H1 (cell line): ENCODE measurements around the gene RNU6-9. TPM values are rescaled to one million over a fixed set of nuclear protein-coding genes. Genes with fewer than 3 reads are reported as not detected.
A peak's percentile ranks its signal among the peaks of the same experiment; 100 is the strongest.

ENCODE experiments used
- CTCF ChIA-PET: fragments of 300-600 bp; sonication (Branson Sonifier 250); formaldehyde crosslinking; loops from one replicate; lab custom pipeline; 2021; ENCODE audit not compliant: partially characterized antibody; lab: Charles Lee
- POLR2A ChIA-PET: fragments of 300-600 bp; sonication (Branson Sonifier 250); formaldehyde crosslinking; loops from one replicate; lab custom pipeline; 2021; ENCODE audit warnings: inconsistent platforms; ENCODE audit not compliant: partially characterized antibody; lab: Charles Lee
- DNase-seq, 2 experiments: peaks; one replicate each; pipeline versions ENCODE4 v3.0.0 to v3.0.0-alpha.2; 2010 to 2022; ENCODE audit warnings: low spot score in 2 of 2, low read depth in 1 of 2, mixed read lengths in 1 of 2
- FAIRE-seq: peaks from 2 replicates; lab custom pipeline; 2011; peaks lifted over from hg19 to GRCh38; lab: Jason Lieb, UNC
- H2AFZ ChIP-seq: 2 replicates; pipeline ENCODE4 v1.8.1; 2012; ENCODE audit warnings: low read length, inconsistent platforms
- H2AK5ac ChIP-seq: 2 replicates; pipeline ENCODE4 v1.6.1; 2013; ENCODE audit warnings: low read depth, low read length
- H2BK120ac ChIP-seq: replicated peaks from 2 replicates; pipeline ENCODE3; 2013; ENCODE audit warnings: low read depth, low read length, inconsistent platforms
- H2BK12ac ChIP-seq: 2 replicates; pipeline ENCODE4 v1.6.1; 2013; ENCODE audit warnings: low read depth, low read length
- H2BK15ac ChIP-seq: 2 replicates; pipeline ENCODE4 v1.6.1; 2013; ENCODE audit warnings: low read length
- H2BK20ac ChIP-seq: 2 replicates; pipeline ENCODE4 v1.6.1; 2013; ENCODE audit warnings: low read length
- H2BK5ac ChIP-seq: 2 replicates; pipeline ENCODE4 v1.6.1; 2013; ENCODE audit warnings: low read depth, low read length
- H3K14ac ChIP-seq: 2 replicates; pipeline ENCODE4 v1.6.1; 2013; ENCODE audit warnings: inconsistent platforms; ENCODE audit not compliant: insufficient read length
- H3K18ac ChIP-seq: 2 replicates; pipeline ENCODE4 v1.6.1; 2013; ENCODE audit warnings: low read length; ENCODE audit errors: extremely low read depth
- H3K23ac ChIP-seq: 2 replicates; pipeline ENCODE4 v1.6.1; 2013; ENCODE audit warnings: inconsistent platforms; ENCODE audit not compliant: insufficient read length
- H3K23me2 ChIP-seq: 2 replicates; pipeline ENCODE4 v1.6.1; 2013; ENCODE audit warnings: low read depth, low read length
- H3K27ac ChIP-seq: 2 replicates; pipeline ENCODE4 v1.6.1; 2011; ENCODE audit warnings: low read depth, low read length, inconsistent platforms
- H3K27me3 ChIP-seq, 4 experiments: replicated peaks in 1 of 4; 1 replicate in 1 of 4; 2 replicates in 3 of 4; pipeline versions ENCODE4 v1.6.1 to v1.8.1; 2011 to 2013; ENCODE audit warnings: low read length in 3 of 4, mild to moderate bottlenecking in 3 of 4, inconsistent platforms in 2 of 4, mixed read lengths in 2 of 4, moderate library complexity in 1 of 4; ENCODE audit not compliant: control insufficient read depth in 3 of 4, insufficient read depth in 3 of 4; ENCODE audit errors: extremely low read depth in 1 of 4
- H3K36me3 ChIP-seq, 4 experiments: 2 replicates each; pipeline versions ENCODE4 v1.6.1 to v1.8.1; 2011 to 2013; ENCODE audit warnings: mild to moderate bottlenecking in 4 of 4, low read length in 3 of 4, moderate library complexity in 2 of 4, control low read depth in 1 of 4, inconsistent platforms in 1 of 4; ENCODE audit not compliant: insufficient read depth in 4 of 4, control insufficient read depth in 2 of 4
- H3K4ac ChIP-seq: replicated peaks from 2 replicates; pipeline ENCODE3; 2013; ENCODE audit warnings: low read length, low read depth, mixed read lengths, inconsistent platforms; ENCODE audit not compliant: insufficient read length
- H3K4me1 ChIP-seq, 4 experiments: replicated peaks in 1 of 4; 1 replicate in 1 of 4; 2 replicates in 3 of 4; pipeline versions ENCODE4 v1.6.1 to v1.8.1; 2011 to 2013; ENCODE audit warnings: low read length in 3 of 4, inconsistent platforms in 2 of 4, mixed read lengths in 1 of 4; ENCODE audit not compliant: insufficient read depth in 4 of 4, control insufficient read depth in 3 of 4
- H3K4me2 ChIP-seq, 2 experiments: 2 replicates each; pipeline versions ENCODE4 v1.6.1 to v1.8.1; 2011 to 2013; ENCODE audit warnings: low read depth in 2 of 2, low read length in 2 of 2, control low read depth in 1 of 2, inconsistent platforms in 1 of 2, mild to moderate bottlenecking in 1 of 2; ENCODE audit not compliant: insufficient read depth in 1 of 2
- H3K4me3 ChIP-seq, 4 experiments: fragments of 200-600, 300-600 bp in 1 of 4; sonication (generic), shearing (Covaris generic), sonication (Bioruptor Twin) in 1 of 4; 2 replicates each; pipeline versions ENCODE4 v1.5.1 to v1.8.1; 2011 to 2016; ENCODE audit warnings: low read length in 4 of 4, low read depth in 3 of 4, control low read depth in 2 of 4, inconsistent platforms in 2 of 4, mild to moderate bottlenecking in 2 of 4, mixed read lengths in 1 of 4, moderate library complexity in 1 of 4; ENCODE audit not compliant: insufficient read depth in 2 of 4; ENCODE audit errors: extremely low read depth in 1 of 4
- H3K56ac ChIP-seq: replicated peaks from 2 replicates; pipeline ENCODE3; 2013; ENCODE audit warnings: low read depth, mild to moderate bottlenecking, mixed read lengths, low read length, inconsistent platforms; ENCODE audit not compliant: insufficient read length
- H3K79me1 ChIP-seq: 2 replicates; pipeline ENCODE4 v1.6.1; 2013; ENCODE audit warnings: low read depth, low read length, control low read depth
- H3K79me2 ChIP-seq, 2 experiments: 2 replicates each; pipeline versions ENCODE4 v1.6.1 to v1.8.1; 2012 to 2013; ENCODE audit warnings: low read length in 2 of 2, mild to moderate bottlenecking in 2 of 2, inconsistent platforms in 1 of 2; ENCODE audit not compliant: insufficient read depth in 2 of 2, control insufficient read depth in 1 of 2
- H3K9ac ChIP-seq, 4 experiments: replicated peaks in 1 of 4; 1 replicate in 1 of 4; 2 replicates in 3 of 4; pipeline versions ENCODE4 v1.6.1 to v1.8.1; 2011 to 2013; ENCODE audit warnings: low read depth in 3 of 4, low read length in 3 of 4, control low read depth in 2 of 4, mild to moderate bottlenecking in 2 of 4, moderate library complexity in 2 of 4, inconsistent platforms in 1 of 4; ENCODE audit errors: extremely low read depth in 1 of 4
- H3K9me3 ChIP-seq, 2 experiments: 2 replicates each; pipeline versions ENCODE4 v1.6.1 to v1.8.1; 2012 to 2013; ENCODE audit warnings: mild to moderate bottlenecking in 2 of 2, moderate library complexity in 2 of 2, control low read depth in 1 of 2, inconsistent platforms in 1 of 2, low read depth in 1 of 2, low read length in 1 of 2, mixed read lengths in 1 of 2; ENCODE audit not compliant: insufficient read depth in 2 of 2
- H4K20me1 ChIP-seq, 2 experiments: replicated peaks in 1 of 2; 2 replicates each; pipeline versions ENCODE3 to v1.8.1; 2011 to 2013; ENCODE audit warnings: inconsistent platforms in 2 of 2, low read length in 2 of 2, mild to moderate bottlenecking in 1 of 2; ENCODE audit not compliant: insufficient read depth in 2 of 2, control insufficient read depth in 1 of 2
- H4K5ac ChIP-seq: 2 replicates; pipeline ENCODE4 v1.6.1; 2013; ENCODE audit warnings: low read length, low read depth, mixed read lengths, inconsistent platforms; ENCODE audit not compliant: insufficient read length
- H4K8ac ChIP-seq: 2 replicates; pipeline ENCODE4 v1.8.0; 2013; ENCODE audit warnings: mild to moderate bottlenecking, moderate library complexity, low read length, inconsistent platforms; ENCODE audit not compliant: insufficient read depth; ENCODE audit errors: extremely low read depth
- H4K91ac ChIP-seq: replicated peaks from 2 replicates; pipeline ENCODE3; 2013; ENCODE audit warnings: low read length, mixed read lengths, inconsistent platforms; ENCODE audit not compliant: insufficient read length
- ASH2L ChIP-seq: fragments of 200-600, 300-600 bp; sonication (generic); IDR thresholded peaks from one replicate; pipeline ENCODE4 v1.7.1; 2017; ENCODE audit warnings: low read length
- E2F6 ChIP-seq: IDR thresholded peaks from 2 replicates; pipeline ENCODE4 v1.6.1; 2012; ENCODE audit warnings: inconsistent platforms
- EP300 ChIP-seq, 2 experiments: IDR thresholded peaks; 1 replicate in 1 of 2; 2 replicates in 1 of 2; pipeline ENCODE4 v1.6.1; 2011 to 2012; ENCODE audit warnings: low read depth in 2 of 2, low read length in 2 of 2, mild to moderate bottlenecking in 2 of 2, borderline replicate concordance in 1 of 2, inconsistent platforms in 1 of 2, moderate library complexity in 1 of 2
- POLR2AphosphoS5 ChIP-seq: IDR thresholded peaks from 2 replicates; pipeline ENCODE4 v1.6.1; 2011; ENCODE audit warnings: low read depth, low read length
- SIX5 ChIP-seq: IDR thresholded peaks from 2 replicates; pipeline ENCODE4 v1.6.1; 2011; ENCODE audit warnings: mild to moderate bottlenecking, low read depth, low read length
- SRF ChIP-seq: IDR thresholded peaks from 2 replicates; pipeline ENCODE4 v1.6.1; 2011; ENCODE audit warnings: mild to moderate bottlenecking, low read depth, low read length, moderate library complexity
- TAF1 ChIP-seq: IDR thresholded peaks from 2 replicates; pipeline ENCODE4 v1.6.1; 2011; ENCODE audit warnings: mild to moderate bottlenecking, low read depth, low read length
- WGBS, 2 experiments: shearing (Covaris generic) in 1 of 2; methylation state at CpG; one replicate each; pipeline versions ENCODE4 v1.1.6 to v1.1.7; 2013 to 2015; ENCODE audit warnings: low lambda C conversion rate in 2 of 2, mixed read lengths in 2 of 2, inconsistent platforms in 1 of 2, low coverage in 1 of 2, missing lambda C conversion rate in 1 of 2; ENCODE audit not compliant: insufficient replicate concordance in 2 of 2, insufficient coverage in 1 of 2, insufficient read length in 1 of 2; ENCODE audit errors: extremely low coverage in 1 of 2, missing lambda C conversion rate in 1 of 2; 5-methylcytosine and 5-hydroxymethylcytosine counted together
- polyA plus RNA-seq, 7 experiments: library from polyadenylated mRNA; depleted of rRNA in 3 of 7; stranded (reverse) in 5 of 7; unstranded in 2 of 7; fragments of >200 nt in 5 of 7; fragments of 200-250 nt in 2 of 7; gene quantifications; 1 replicate in 5 of 7; 2 replicates in 1 of 7; 4 replicates in 1 of 7; pipeline versions ENCODE4 v1.2.1 to v1.2.3, GENCODE V29; 2011 to 2013; ENCODE audit warnings: missing spikeins in 2 of 7, mixed read lengths in 2 of 7
- total RNA-seq: library from RNA; stranded (reverse); fragmentation: NEBNext Ultra II Directional; extraction: Animal tissue kit (Norgen Biotek cat#: 25700); gene quantifications from 2 replicates; pipeline ENCODE4 v1.2.1, GENCODE V29; 2021

Gene RNU6-9
- total and polyA plus RNA-seq, 2 of the 8 experiments (the other 6 are each of a cell fraction or from before 2014, with no cell fraction given) = not detected

GRCh38 chr19:872266-872951 is 20.9 kb upstream of the RNU6-9 start:
- Histone ChIP-seq H3K4me2 (no peak overlapping the region), H2BK120ac (no peak overlapping the region), H3K36me3 (peaks cover 0 to 18% (median 0%) of the 10 kb centered on the region in 4 experiments; a peak in 4 of 8 replicates), H4K91ac (peak overlapping the region; percentile 42), H3K4me1 (peaks cover 3 to 20% (median 6%) of the 10 kb centered on the region in 4 experiments; a peak in 6 of 7 replicates), H3K79me1 (peaks cover 2% of the 10 kb centered on the region), H2BK20ac (no peak overlapping the region), H2BK12ac (no peak overlapping the region), H3K4ac (no peak overlapping the region), H3K27me3 (no peaks in the 10 kb centered on the region), H3K23ac (no peak overlapping the region), H3K56ac (no peak overlapping the region), H3K9me3 (peaks cover 0 to 3% of the 10 kb centered on the region in 2 experiments; a peak in 1 of 4 replicates), H3K23me2 (no peaks in the 10 kb centered on the region), H3K14ac (no peak overlapping the region), H3K4me3 (peak overlapping the region in 1 of 4 experiments; percentile 35; a peak in 1 of 8 replicates), H3K79me2 (no peaks in the 10 kb centered on the region), H3K9ac (no peak overlapping the region), H4K8ac (peak overlapping the region; percentile 35; the same call in 1 of the 2 replicates), H3K18ac (no peak overlapping the region), H4K20me1 (peaks cover 4 to 9% of the 10 kb centered on the region in 2 experiments), H2AK5ac (no peak overlapping the region), H2AFZ (no peak overlapping the region), H4K5ac (no peak overlapping the region), H2BK15ac (no peak overlapping the region), H2BK5ac (peak overlapping the region; percentile 73; the same call in 1 of the 2 replicates), H3K27ac (no peak overlapping the region)
- TF ChIP-seq E2F6 = no peak
- TF ChIP-seq TAF1 = no peak
- no peak for TF ChIP-seq ASH2L
- TF ChIP-seq SRF = no peak
- no peak for TF ChIP-seq SIX5
- no peak for TF ChIP-seq EP300 (IDR thresholded peaks at IDR 0.05; ENCODE audit: borderline replicate concordance in 1 of 2, low read depth in 2 of 2, low read length in 2 of 2)
- TF ChIP-seq POLR2AphosphoS5 = no peak
- 84% methylated on average over 11 of the region's 27 CpGs; no CpG with 5 or more reads in 1 of the 2 experiments for WGBS, 2 experiments
- POLR2A ChIA-PET = interaction anchor here (0.9 to 11.5 kb wide), 6 partner anchors 8 to 110 kb away, joined by 3 to 82 read pairs (median 4); partner anchors contain the start of genes MED16, RNU6-9 and WDR18
- CTCF ChIA-PET = interaction anchor here (2.8 kb wide), 1 partner anchor 15 kb away, joined by 10 read pairs; no protein-coding TSS in a partner anchor
- FAIRE-seq (no peak), DNase-seq (no peak)
